ENCODE data around the gene RGL2. TPM values are rescaled to one million over a fixed set of nuclear protein-coding genes. Genes with fewer than 3 reads are reported as not detected.
A peak's percentile ranks its signal among the peaks of the same experiment; 100 is the strongest.

RGL2 gene
- total RNA-seq, 5 donors from 2014 or later (not counting 1 experiment from before 2014, with no cell fraction given): 55.9 to 72.0 (median 66.0) TPM

- CTCF ChIA-PET: interaction anchor here (0.5 to 2.7 kb wide), 10 partner anchors 19 to 480 kb away, joined by 3 to 40 read pairs (median 4); partner anchors contain the start of genes PFDN6 (in 1 of the 2), TAP2 (in 1 of the 2), UQCC2 (in 1 of the 2) and WDR46 (in 1 of the 2)
- no peak for DNase-seq
- 94% methylated on average over 2 of the region's 8 CpGs for WGBS (ENCODE audit: insufficient coverage)
- Mint-ChIP-seq H3K27ac (peak overlapping the region; percentile 99), H3K9me3 (no peaks in the 10 kb centered on the region), H3K4me1 (peaks cover 79 to 89% (median 81%) of the 10 kb centered on the region in 3 donors), H3K36me3 (peaks cover 32% of the 10 kb centered on the region), H3K27me3 (no peaks in the 10 kb centered on the region), H3K4me3 (peak overlapping the region; percentile 98 to 100 (median 98))
- no peaks in the 10 kb centered on the region for H3K27me3 ChIP-seq (replicated peaks in 1 of 2; ENCODE audit: control insufficient read depth in 2 of 2, extremely low read depth in 1 of 2, insufficient read depth in 2 of 2, low read length in 1 of 2)
- peak overlapping the region; percentile 85 for H3K27ac ChIP-seq (ENCODE audit: low read length)
- no peaks in the 10 kb centered on the region for H3K9me3 ChIP-seq
- peaks cover 39 to 80% of the 10 kb centered on the region in 2 experiments for H3K4me1 ChIP-seq (ENCODE audit: control insufficient read depth in 1 of 2, extremely low read depth in 1 of 2, insufficient read depth in 2 of 2, low read length in 2 of 2)
- peak overlapping the region; percentile 93 to 97 for H3K4me3 ChIP-seq (ENCODE audit: control insufficient read depth in 1 of 2, extremely low read depth in 1 of 2, low read length in 1 of 2)
- ATAC-seq (replicated peaks in 1 of 4): no peak
- H3K36me3 ChIP-seq (ENCODE audit: control insufficient read depth in 2 of 2, extremely low read depth in 1 of 2, insufficient read depth in 1 of 2, low read length in 1 of 2): peaks cover 12 to 39% of the 10 kb centered on the region in 2 donors
- POLR2A ChIA-PET: interaction anchor here (0.5 to 1.6 kb wide), 11 partner anchors 10 to 918 kb away, joined by 3 to 7 read pairs (median 4); partner anchors contain the start of genes B3GALT4 (in 1 of the 2) and HMGA1 (in 1 of the 2)
These were observed 19.8 kb upstream of the RGL2 start for GRCh38 chr6:33318426-33319073.

- H3K27me3 ChIP-seq (replicated peaks in 1 of 2; ENCODE audit: control insufficient read depth in 2 of 2, extremely low read depth in 1 of 2, insufficient read depth in 2 of 2, low read length in 1 of 2): no peaks in the 10 kb centered on the region
- no peaks in the 10 kb centered on the region for H3K9me3 ChIP-seq
- Mint-ChIP-seq H3K27me3 (no peaks in the 10 kb centered on the region), H3K4me3 (peak within 1 kb of the TSS; percentile 98 to 100 (median 98)), H3K9me3 (no peaks in the 10 kb centered on the region), H3K27ac (peak within 1 kb of the TSS; percentile 99), H3K4me1 (peaks cover 76 to 82% (median 78%) of the 10 kb centered on the region in 3 donors), H3K36me3 (peaks cover 31% of the 10 kb centered on the region)
- DNase-seq (peak; percentile 90 to 98 (median 96)), ATAC-seq (replicated peaks in 1 of 4) (peak; percentile 67 to 76 (median 68))
- ChIA-PET CTCF (interaction anchor here (0.5 to 2.7 kb wide), 14 partner anchors 19 to 1366 kb away, joined by 3 to 40 read pairs (median 4); partner anchors contain the start of genes PFDN6 (in 1 of the 2), RPS18 (in 1 of the 2), TAP2 (in 1 of the 2) and UQCC2 (in 1 of the 2)), POLR2A (interaction anchor here (0.5 to 1.6 kb wide), 15 partner anchors 9 to 919 kb away, joined by 3 to 7 read pairs (median 4); partner anchors contain the start of genes B3GALT4 (in 1 of the 2), HMGA1 (in 1 of the 2) and RGL2 (in 1 of the 2))
- WGBS (ENCODE audit: insufficient coverage): under 1% methylated on average over 34 of the region's 44 CpGs
- peaks cover 38 to 77% of the 10 kb centered on the region in 2 experiments for H3K4me1 ChIP-seq (ENCODE audit: control insufficient read depth in 1 of 2, extremely low read depth in 1 of 2, insufficient read depth in 2 of 2, low read length in 2 of 2)
- peak within 1 kb of the TSS; percentile 93 to 97 for H3K4me3 ChIP-seq (ENCODE audit: control insufficient read depth in 1 of 2, extremely low read depth in 1 of 2, low read length in 1 of 2)
- H3K36me3 ChIP-seq (ENCODE audit: control insufficient read depth in 2 of 2, extremely low read depth in 1 of 2, insufficient read depth in 1 of 2, low read length in 1 of 2): peaks cover 12 to 39% of the 10 kb centered on the region in 2 donors
- H3K27ac ChIP-seq (ENCODE audit: low read length): peak within 1 kb of the TSS; percentile 85
These were observed 19.1 kb upstream of the RGL2 start, which contains the start of gene ZBTB22 for GRCh38 chr6:33317669-33318425. Gene ZBTB22, minus strand, starts transcription at chr6:33317744. Its CDS starts 828 bp downstream, at chr6:33316916.

- Histone ChIP-seq H3K27me3 (replicated peaks in 1 of 2; ENCODE audit: control insufficient read depth in 2 of 2, extremely low read depth in 1 of 2, insufficient read depth in 2 of 2, low read length in 1 of 2) (no peaks in the 10 kb centered on the region), H3K4me1 (ENCODE audit: control insufficient read depth in 1 of 2, extremely low read depth in 1 of 2, insufficient read depth in 2 of 2, low read length in 2 of 2) (peaks cover 40 to 80% of the 10 kb centered on the region in 2 experiments), H3K36me3 (ENCODE audit: control insufficient read depth in 2 of 2, extremely low read depth in 1 of 2, insufficient read depth in 1 of 2, low read length in 1 of 2) (peaks cover 12 to 39% of the 10 kb centered on the region in 2 donors), H3K27ac (ENCODE audit: low read length) (peak overlapping the region; percentile 67), H3K9me3 (no peaks in the 10 kb centered on the region), H3K4me3 (ENCODE audit: control insufficient read depth in 1 of 2, extremely low read depth in 1 of 2, low read length in 1 of 2) (peak overlapping the region in 1 of 2 donors; percentile 93)
- POLR2A ChIA-PET: interaction anchor here (0.5 to 1.6 kb wide), 9 partner anchors 10 to 346 kb away, joined by 3 to 7 read pairs (median 3); partner anchors contain the start of genes B3GALT4 (in 1 of the 2) and RGL2 (in 1 of the 2)
- Mint-ChIP-seq H3K27me3 (no peaks in the 10 kb centered on the region), H3K36me3 (peaks cover 33% of the 10 kb centered on the region), H3K9me3 (no peaks in the 10 kb centered on the region), H3K4me1 (peaks cover 76 to 85% (median 80%) of the 10 kb centered on the region in 3 donors), H3K27ac (peak overlapping the region; percentile 61 to 97), H3K4me3 (peak overlapping the region; percentile 69 to 100 (median 98))
- DNase-seq: peak in 1 of 35 experiments; percentile 61
- WGBS (ENCODE audit: insufficient coverage): 0% methylated on average over 3 of the region's 27 CpGs
- peak in 2 of 4 experiments; percentile 0 for ATAC-seq (replicated peaks in 1 of 4)
- CTCF ChIA-PET: interaction anchor here in 1 of 2 donors (0.6 to 2.7 kb wide), 10 partner anchors 10 to 1365 kb away, joined by 3 to 40 read pairs (median 4); partner anchors contain the start of genes PFDN6, RPS18, TAP2 and VPS52
These were observed 18.6 kb upstream of the RGL2 start for GRCh38 chr6:33317419-33317668.

DNA sequence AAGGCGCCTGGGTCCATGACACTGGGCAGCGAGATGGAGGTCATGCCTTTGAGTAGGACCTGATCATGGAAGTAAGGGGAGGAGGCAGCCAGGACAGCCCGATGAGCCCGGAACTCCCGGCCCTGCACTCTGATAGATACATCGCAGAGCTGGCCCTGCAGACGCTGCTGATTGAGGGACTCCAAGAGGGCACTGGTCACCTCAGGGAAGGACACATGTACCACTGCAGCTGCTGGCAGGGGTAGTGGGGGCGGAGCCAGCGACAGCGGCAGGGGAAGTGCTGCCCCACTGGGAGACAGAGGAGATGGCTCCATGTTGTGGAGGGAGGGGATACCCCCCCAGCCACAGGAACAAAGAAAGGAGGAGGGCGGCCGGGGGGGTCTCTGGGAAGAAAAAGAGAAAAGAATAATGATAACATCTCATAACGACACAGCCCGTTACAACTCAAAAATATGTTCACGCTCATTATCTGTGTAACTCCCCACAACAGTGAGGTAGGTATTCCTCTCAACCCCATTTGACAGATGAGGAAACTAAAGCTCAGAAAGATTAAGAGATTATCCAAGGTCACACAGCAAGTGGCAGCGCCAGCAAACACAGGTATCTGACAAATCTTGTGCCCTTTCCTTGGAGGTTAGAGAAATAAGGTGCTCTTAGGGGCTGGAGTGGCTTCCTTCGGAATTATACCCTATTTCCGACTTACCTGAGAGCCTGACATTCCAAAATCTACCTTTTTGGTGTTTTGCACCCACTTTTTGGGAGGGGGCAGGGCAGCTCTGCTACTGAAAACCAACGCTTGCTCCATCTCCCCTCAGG is 18.1 kb upstream of the RGL2 start:
- WGBS (ENCODE audit: insufficient coverage): 95% methylated on average over 9 of the region's 19 CpGs
- peaks cover 43 to 81% of the 10 kb centered on the region in 2 experiments for H3K4me1 ChIP-seq (ENCODE audit: control insufficient read depth in 1 of 2, extremely low read depth in 1 of 2, insufficient read depth in 2 of 2, low read length in 2 of 2)
- peak overlapping the region; percentile 67 for H3K27ac ChIP-seq (ENCODE audit: low read length)
- H3K36me3 ChIP-seq (ENCODE audit: control insufficient read depth in 2 of 2, extremely low read depth in 1 of 2, insufficient read depth in 1 of 2, low read length in 1 of 2): peaks cover 12 to 44% of the 10 kb centered on the region in 2 donors
- peaks cover 76 to 86% (median 81%) of the 10 kb centered on the region in 3 donors for H3K4me1 Mint-ChIP-seq
- ATAC-seq (replicated peaks in 1 of 4) (no peak), DNase-seq (no peak)
- H3K36me3 Mint-ChIP-seq: peaks cover 29% of the 10 kb centered on the region
- H3K4me3 Mint-ChIP-seq: peak overlapping the region; percentile 69 to 100 (median 98)
- H3K9me3 Mint-ChIP-seq: no peaks in the 10 kb centered on the region
- H3K27me3 Mint-ChIP-seq: no peaks in the 10 kb centered on the region
- CTCF ChIA-PET: interaction anchor here in 1 of 2 donors (0.6 to 2.7 kb wide), 5 partner anchors 10 to 478 kb away, joined by 3 to 40 read pairs (median 7); partner anchors contain the start of genes RPS18, TAP2 and VPS52
- POLR2A ChIA-PET: interaction anchor here (0.5 to 1.6 kb wide), 5 partner anchors 18 to 345 kb away, joined by 3 to 7 read pairs (median 4); partner anchors contain the start of gene RGL2 (in 1 of the 2)
- H3K9me3 ChIP-seq: no peaks in the 10 kb centered on the region
- peak overlapping the region; percentile 97 to 98 for H3K27ac Mint-ChIP-seq
- H3K4me3 ChIP-seq (ENCODE audit: control insufficient read depth in 1 of 2, extremely low read depth in 1 of 2, low read length in 1 of 2): peak overlapping the region in 1 of 2 donors; percentile 34
- H3K27me3 ChIP-seq (replicated peaks in 1 of 2; ENCODE audit: control insufficient read depth in 2 of 2, extremely low read depth in 1 of 2, insufficient read depth in 2 of 2, low read length in 1 of 2): no peaks in the 10 kb centered on the region

- DNase-seq (no peak), ATAC-seq (replicated peaks in 1 of 4) (no peak)
- CTCF ChIA-PET: no interaction called here
- Histone ChIP-seq H3K4me1 (ENCODE audit: control insufficient read depth in 1 of 2, extremely low read depth in 1 of 2, insufficient read depth in 2 of 2, low read length in 2 of 2) (peaks cover 40 to 81% of the 10 kb centered on the region in 2 experiments), H3K9me3 (no peaks in the 10 kb centered on the region), H3K27ac (ENCODE audit: low read length) (peak overlapping the region; percentile 99), H3K36me3 (ENCODE audit: control insufficient read depth in 2 of 2, extremely low read depth in 1 of 2, insufficient read depth in 1 of 2, low read length in 1 of 2) (peaks cover 10 to 41% of the 10 kb centered on the region in 2 donors), H3K4me3 (ENCODE audit: control insufficient read depth in 1 of 2, extremely low read depth in 1 of 2, low read length in 1 of 2) (no peak overlapping the region), H3K27me3 (replicated peaks in 1 of 2; ENCODE audit: control insufficient read depth in 2 of 2, extremely low read depth in 1 of 2, insufficient read depth in 2 of 2, low read length in 1 of 2) (no peaks in the 10 kb centered on the region)
- POLR2A ChIA-PET: no interaction called here
- 97% methylated on average over 11 of the region's 17 CpGs for WGBS (ENCODE audit: insufficient coverage)
- Mint-ChIP-seq H3K27ac (peak overlapping the region; percentile 97 to 98), H3K4me3 (peak overlapping the region; percentile 69 to 100 (median 99)), H3K4me1 (peaks cover 77 to 82% (median 78%) of the 10 kb centered on the region in 3 donors), H3K27me3 (no peaks in the 10 kb centered on the region), H3K9me3 (no peaks in the 10 kb centered on the region), H3K36me3 (peaks cover 29% of the 10 kb centered on the region)
These were observed 17.3 kb upstream of the RGL2 start for GRCh38 chr6:33315793-33316602.

Data from T-cell (primary cell).